Neural cell (in vitro differentiated cells): ENCODE results near the gene DLG2.

Experiments used
- CTCF ChIP-seq: fragments of 450-650 bp; IDR thresholded peaks from 2 replicates; pipeline ENCODE4 v1.5.1; 2014; ENCODE audit warnings: antibody characterized with exemption, mild to moderate bottlenecking, moderate library complexity; ENCODE audit not compliant: poor library complexity, severe bottlenecking
- EP300 ChIP-seq: fragments of 450-650 bp; conservative IDR thresholded peaks from 2 replicates; pipeline ENCODE4 v1.6.1; 2014; ENCODE audit warnings: antibody characterized with exemption, mild to moderate bottlenecking, moderate library complexity; ENCODE audit not compliant: poor library complexity, severe bottlenecking
- EZH2 ChIP-seq: fragments of 200-600, 300-800 bp; shearing (Covaris generic), sonication (generic); IDR thresholded peaks from 2 replicates; pipeline ENCODE4 v1.6.1; 2014; ENCODE audit warnings: antibody characterized with exemption, low read length, borderline replicate concordance, mild to moderate bottlenecking; ENCODE audit not compliant: insufficient read depth, poor library complexity, severe bottlenecking
- POLR2AphosphoS5 ChIP-seq: IDR thresholded peaks from 2 replicates; pipeline ENCODE4 v1.6.1; 2012
- RAD21 ChIP-seq: fragments of 450-650 bp; conservative IDR thresholded peaks from 2 replicates; pipeline ENCODE4 v1.6.1; 2014; ENCODE audit warnings: antibody characterized with exemption, mild to moderate bottlenecking, moderate library complexity
- REST ChIP-seq: IDR thresholded peaks from 2 replicates; pipeline ENCODE4 v1.6.1; 2012; ENCODE audit warnings: borderline replicate concordance
- SMC3 ChIP-seq: fragments of 450-650 bp; conservative IDR thresholded peaks from 2 replicates; pipeline ENCODE4 v1.6.1; 2014; ENCODE audit warnings: antibody characterized with exemption, mild to moderate bottlenecking, moderate library complexity; ENCODE audit not compliant: poor library complexity

GRCh38 chr11:83815736-83816135, 1811.4 kb downstream of the DLG2 start:
- TF ChIP-seq CTCF (no peak), POLR2AphosphoS5 (no peak), EZH2 (no peak), RAD21 (no peak), EP300 (no peak), REST (no peak), SMC3 (no peak)
